Stomach (tissue), 19 donors: ENCODE data around the gene SLC27A1. TPM values are rescaled to one million over a fixed set of nuclear protein-coding genes. Genes with fewer than 3 reads are reported as not detected.
A peak's percentile ranks its signal among the peaks of the same experiment; 100 is the strongest.

Experiments
- DNase-seq, 2 donors: peaks; one replicate each; pipeline versions ENCODE4 v3.0.0 to v3.0.0-alpha.2; 2013 to 2019
- H3K27ac ChIP-seq, 5 donors: fragments of 200-600 bp in 4 of 5; sonication (generic) in 4 of 5; one replicate each; pipeline ENCODE4 v1.5.1; 2013 to 2019; ENCODE audit warnings: mild to moderate bottlenecking in 1 of 5, moderate library complexity in 1 of 5
- H3K27me3 ChIP-seq, 3 donors: fragments of 200-600 bp; sonication (generic); one replicate each; pipeline ENCODE4 v1.5.1; 2017 to 2019; ENCODE audit warnings: mixed run types in 1 of 3
- H3K36me3 ChIP-seq, 4 donors: fragments of 200-600 bp; sonication (generic); 1 replicate in 3 of 4; 2 replicates in 1 of 4; pipeline ENCODE4 v1.5.1; 2016 to 2019
- H3K4me1 ChIP-seq, 4 donors: fragments of 200-600 bp; sonication (generic); one replicate each; pipeline ENCODE4 v1.5.1; 2016 to 2019
- H3K4me3 ChIP-seq, 4 donors: fragments of 200-600 bp; sonication (generic) in 3 of 4; one replicate each; pipeline ENCODE4 v1.5.1; 2016 to 2019; ENCODE audit warnings: mild to moderate bottlenecking in 1 of 4
- H3K9me3 ChIP-seq, 4 donors: fragments of 200-600 bp; sonication (generic); one replicate each; pipeline ENCODE4 v1.5.1; 2016 to 2019
- EP300 ChIP-seq: sonication (generic); formaldehyde crosslinking; IDR thresholded peaks from one replicate; pipeline ENCODE4 v1.6.1; 2017; ENCODE audit warnings: antibody characterized with exemption
- POLR2A ChIP-seq, 4 donors: fragments of 450-650 bp; IDR thresholded peaks; one replicate each; pipeline ENCODE4 v1.6.1; 2016; ENCODE audit warnings: antibody characterized with exemption in 4 of 4, control low read depth in 2 of 4, mild to moderate bottlenecking in 1 of 4, moderate library complexity in 1 of 4
- POLR2AphosphoS5 ChIP-seq, 3 donors: sonication (generic); formaldehyde crosslinking; IDR thresholded peaks; one replicate each; pipeline ENCODE4 v1.6.1; 2016; ENCODE audit warnings: antibody characterized with exemption in 3 of 3
- WGBS, 5 donors: extraction: QIAGEN DNeasy Blood & Tissue Kit in 3 of 5; methylation state at CpG; one replicate each; pipeline versions ENCODE4 v1.1.5 to v1.1.7; 2013 to 2018; 5-methylcytosine and 5-hydroxymethylcytosine counted together
- intact Hi-C: fragments of 100-400 bp; cut with DNase I; formaldehyde crosslinking; loops from one replicate; pipeline ENCODE4 v1.15.1; 2023; ENCODE audit warnings: low total_unique reads
- long read RNA-seq, 10 donors: transcript quantifications; one replicate each; lab custom pipeline, GENCODE V29; 2026
- polyA plus RNA-seq, 3 donors: library from polyadenylated mRNA; stranded (reverse); fragments of 200-250 nt; gene quantifications; one replicate each; pipeline ENCODE4 v1.2.3, GENCODE V29; 2013
- total RNA-seq, 5 donors: library from RNA; depleted of rRNA; stranded (reverse); fragments of >200 nt; gene quantifications; one replicate each; pipeline versions ENCODE4 v1.1.0 to v1.2.3, GENCODE V29; 2014 to 2016
- TF ChIP-seq, protein P1 (sequence below), 7 experiments: fragments of 450-650 bp in 4 of 7; fragments of 200-600 bp in 3 of 7; sonication (generic) in 3 of 7; IDR thresholded peaks; one replicate each; pipeline ENCODE4 v1.5.1; 2016 to 2019; ENCODE audit warnings: antibody characterized with exemption in 7 of 7, control low read depth in 2 of 7, mild to moderate bottlenecking in 1 of 7
- donor health status: healthy with polysubstance abuse.
- donor health status: Bipolar disorder and iron deficiency.
- donor health status: healthy.

The SLC27A1 gene
- total RNA-seq (100 to 1,000 TPM in 1 of 5 donors, 10 to 100 TPM in 3, 1 to 10 TPM in 1; 5.5 to 116 (median 43.8) TPM), polyA plus RNA-seq (10 to 100 TPM in 1 of 3 donors, 1 to 10 TPM in 2; 4.0 to 12.7 (median 9.0) TPM)
- long read RNA-seq, donor 1, result 0 reads
- long read RNA-seq, donor 2, result 0 reads
- long read RNA-seq, donor 3, result 0 reads
- long read RNA-seq, donor 4, result 0 reads
- long read RNA-seq, donor 5, partial matches to known transcripts, result 0 of 1 reads
- long read RNA-seq, donor 5, other reads (novel, unspliced or antisense), result 0 of 1 reads
- long read RNA-seq, donor 6, partial matches to known transcripts, result 0 of 2 reads
- long read RNA-seq, donor 6, other reads (novel, unspliced or antisense), result 0 of 2 reads
- long read RNA-seq, donor 7, partial matches to known transcripts, result 0 of 1 reads
- long read RNA-seq, donor 7, other reads (novel, unspliced or antisense), result 0 of 1 reads
- long read RNA-seq, donor 8, partial matches to known transcripts, result 0 of 1 reads
- long read RNA-seq, donor 8, other reads (novel, unspliced or antisense), result 0 of 1 reads
- long read RNA-seq, donor 9, result 0 reads
- long read RNA-seq, donor 10, result 0 reads

GRCh38 chr19:17470068-17470841 lies at the start of gene SLC27A1:
TSS of gene SLC27A1 (plus strand) at chr19:17470524. CDS start at chr19:17470541, 17 bp downstream.
- peak within 1 kb of the TSS; percentile 88 to 92 (median 89) for H3K27ac ChIP-seq
- peaks cover 33 to 72% (median 46%) of the 10 kb centered on the region in 4 donors for H3K4me1 ChIP-seq
- peak within 1 kb of the TSS; percentile 70 to 93 (median 82) for H3K4me3 ChIP-seq
- DNase-seq, result peak; percentile 98 to 99
- H3K36me3 ChIP-seq, result no peaks in the 10 kb centered on the region
- intact Hi-C loops, result no loop called here
- WGBS, 5 donors, result 0 to 1% (median 1%) methylated on average over 23 to 67 of the region's 67 CpGs
- no peak for TF ChIP-seq POLR2A (IDR thresholded peaks at IDR 0.05)
- peak in 2 of 3 donors; percentile 36 to 72 for TF ChIP-seq POLR2AphosphoS5 (IDR thresholded peaks at IDR 0.05)
- TF ChIP-seq EP300, result no peak
- TF ChIP-seq, protein P1, sequence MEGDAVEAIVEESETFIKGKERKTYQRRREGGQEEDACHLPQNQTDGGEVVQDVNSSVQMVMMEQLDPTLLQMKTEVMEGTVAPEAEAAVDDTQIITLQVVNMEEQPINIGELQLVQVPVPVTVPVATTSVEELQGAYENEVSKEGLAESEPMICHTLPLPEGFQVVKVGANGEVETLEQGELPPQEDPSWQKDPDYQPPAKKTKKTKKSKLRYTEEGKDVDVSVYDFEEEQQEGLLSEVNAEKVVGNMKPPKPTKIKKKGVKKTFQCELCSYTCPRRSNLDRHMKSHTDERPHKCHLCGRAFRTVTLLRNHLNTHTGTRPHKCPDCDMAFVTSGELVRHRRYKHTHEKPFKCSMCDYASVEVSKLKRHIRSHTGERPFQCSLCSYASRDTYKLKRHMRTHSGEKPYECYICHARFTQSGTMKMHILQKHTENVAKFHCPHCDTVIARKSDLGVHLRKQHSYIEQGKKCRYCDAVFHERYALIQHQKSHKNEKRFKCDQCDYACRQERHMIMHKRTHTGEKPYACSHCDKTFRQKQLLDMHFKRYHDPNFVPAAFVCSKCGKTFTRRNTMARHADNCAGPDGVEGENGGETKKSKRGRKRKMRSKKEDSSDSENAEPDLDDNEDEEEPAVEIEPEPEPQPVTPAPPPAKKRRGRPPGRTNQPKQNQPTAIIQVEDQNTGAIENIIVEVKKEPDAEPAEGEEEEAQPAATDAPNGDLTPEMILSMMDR (IDR thresholded peaks at IDR 0.05), result no peak
- no peaks in the 10 kb centered on the region for H3K9me3 ChIP-seq
- no peaks in the 10 kb centered on the region for H3K27me3 ChIP-seq

DNA sequence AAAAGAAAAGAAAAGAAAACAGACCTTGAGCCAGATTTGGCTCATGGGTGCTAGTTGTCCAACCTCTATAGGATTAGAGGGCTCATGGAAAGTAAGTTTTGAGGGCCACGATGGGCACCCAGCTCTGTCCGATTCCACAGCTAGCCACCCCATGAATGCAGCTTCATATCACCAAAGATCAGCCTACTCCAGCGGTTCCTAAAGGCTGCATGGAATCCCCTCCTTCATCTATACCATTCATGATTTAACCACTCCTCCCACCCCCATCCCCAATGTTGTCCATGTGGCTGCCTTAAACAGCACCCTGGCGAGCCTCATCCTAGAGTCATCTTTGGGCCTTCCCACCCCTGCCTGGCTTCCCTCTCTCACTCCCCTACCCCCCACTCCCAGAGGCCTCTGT lies 48.4 kb upstream of the SLC27A1 start:
- Histone ChIP-seq H3K9me3 (no peaks in the 10 kb centered on the region), H3K27me3 (peaks cover 0 to 6% (median 0%) of the 10 kb centered on the region in 3 donors), H3K27ac (no peak overlapping the region), H3K36me3 (peaks cover 0 to 24% (median 21%) of the 10 kb centered on the region in 4 donors), H3K4me3 (no peak overlapping the region), H3K4me1 (peaks cover 8 to 29% (median 19%) of the 10 kb centered on the region in 4 donors)
- intact Hi-C loops, result no loop called here
- 95 to 98% (median 98%) methylated on average over 4 of the region's 4 CpGs for WGBS, 5 donors
- TF ChIP-seq, protein P1 (IDR thresholded peaks at IDR 0.05), result no peak
- no peak for TF ChIP-seq POLR2AphosphoS5 (IDR thresholded peaks at IDR 0.05)
- TF ChIP-seq EP300, result no peak
- TF ChIP-seq POLR2A (IDR thresholded peaks at IDR 0.05), result no peak
- DNase-seq, result no peak

- Histone ChIP-seq H3K27ac (no peak overlapping the region), H3K36me3 (peaks cover 0 to 24% (median 21%) of the 10 kb centered on the region in 4 donors), H3K4me1 (peaks cover 8 to 29% (median 19%) of the 10 kb centered on the region in 4 donors), H3K9me3 (no peaks in the 10 kb centered on the region), H3K27me3 (no peaks in the 10 kb centered on the region), H3K4me3 (no peak overlapping the region)
- intact Hi-C loops, result no loop called here
- no peak for TF ChIP-seq EP300
- TF ChIP-seq, protein P1 (IDR thresholded peaks at IDR 0.05), result no peak
- TF ChIP-seq POLR2AphosphoS5 (IDR thresholded peaks at IDR 0.05), result no peak
- DNase-seq, result no peak
- 88 to 95% (median 93%) methylated on average over 17 to 20 of the region's 20 CpGs for WGBS, 5 donors
These were observed 46.7 kb upstream of the SLC27A1 start for GRCh38 chr19:17423429-17424208.
